ENCODE measurements around the gene CNTNAP2. TPM values are rescaled to one million over a fixed set of nuclear protein-coding genes. Genes with fewer than 3 reads are reported as not detected.

CNTNAP2 gene
- total RNA-seq, 1 donor from 2014 or later = not detected

DNA sequence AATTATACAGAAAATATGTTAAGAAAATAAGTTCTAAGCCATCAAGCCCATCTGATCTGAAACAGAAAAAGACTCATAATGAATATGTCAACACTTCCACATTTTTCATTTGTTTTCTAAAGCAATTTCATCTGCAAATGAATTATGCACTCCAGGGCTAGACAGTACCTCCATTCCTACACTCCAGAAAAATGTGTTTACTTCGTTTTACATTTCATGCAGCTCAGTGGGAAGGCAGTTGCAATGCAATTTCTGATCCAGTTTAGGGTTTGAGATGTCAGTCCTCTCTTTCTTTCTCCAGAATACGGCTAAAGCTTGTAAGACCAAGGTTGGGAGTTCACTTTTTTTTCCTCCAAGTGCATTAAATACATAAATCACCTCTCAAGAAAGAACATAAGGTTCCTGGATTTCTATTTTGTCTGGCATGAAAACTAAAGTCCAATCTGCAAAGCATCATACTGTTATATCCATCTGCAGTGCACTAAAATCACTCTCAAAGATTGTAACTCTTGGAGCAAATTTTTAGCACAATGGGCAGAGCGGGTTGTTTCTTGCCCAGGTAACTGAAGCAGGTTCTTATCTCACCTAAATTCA is 2125.2 kb downstream of the CNTNAP2 start:
- H3K27me3 Mint-ChIP-seq (ENCODE audit: insufficient read depth) = peaks cover 10% of the 10 kb centered on the region

DNA sequence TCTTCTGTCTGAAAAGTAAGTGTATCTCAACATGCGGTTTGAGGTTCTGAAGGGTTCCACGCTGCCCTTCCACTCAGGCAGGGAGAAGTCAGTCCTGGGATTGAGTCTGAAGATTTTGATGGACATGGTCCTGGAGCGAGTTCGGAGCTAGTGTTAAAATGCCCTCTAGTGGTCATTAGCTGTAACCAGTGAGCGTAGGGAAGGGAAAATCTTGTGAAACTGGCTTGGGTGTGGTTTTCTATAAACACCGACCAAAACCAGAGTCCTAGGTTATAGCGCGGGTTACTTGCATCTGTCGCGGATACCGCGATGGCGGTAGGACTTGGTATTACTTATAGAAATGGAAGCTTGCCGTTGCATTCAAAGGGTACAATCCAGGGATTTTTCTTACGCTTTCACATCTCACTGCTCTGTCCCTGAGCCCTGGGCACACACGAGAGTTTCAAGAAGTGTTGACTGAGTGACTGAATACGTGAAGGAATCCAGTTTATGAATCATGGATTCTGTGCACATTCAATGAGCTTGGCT is 2125.8 kb downstream of the CNTNAP2 start:
- H3K4me1 Mint-ChIP-seq (ENCODE audit: low read depth) = no peaks in the 10 kb centered on the region
- H3K9me3 Mint-ChIP-seq = no peaks in the 10 kb centered on the region
- H3K27me3 Mint-ChIP-seq (ENCODE audit: insufficient read depth) = peaks cover 10% of the 10 kb centered on the region
- no peak overlapping the region for H3K4me3 Mint-ChIP-seq
- H3K27ac Mint-ChIP-seq = no peak overlapping the region
- DNase-seq (ENCODE audit: low spot score) = no peak
- no peaks in the 10 kb centered on the region for H3K36me3 Mint-ChIP-seq (ENCODE audit: low read depth)
- intact Hi-C loops (cut with micrococcal nuclease) = no loop called here

More for the DNA sequence above, 2125.2 kb downstream of the CNTNAP2 start:
- intact Hi-C loops (cut with micrococcal nuclease) = no loop called here
- Mint-ChIP-seq H3K27ac (no peak overlapping the region), H3K9me3 (no peaks in the 10 kb centered on the region), H3K4me1 (ENCODE audit: low read depth) (no peaks in the 10 kb centered on the region), H3K36me3 (ENCODE audit: low read depth) (no peaks in the 10 kb centered on the region), H3K4me3 (no peak overlapping the region)
- DNase-seq (ENCODE audit: low spot score) = no peak

DNA sequence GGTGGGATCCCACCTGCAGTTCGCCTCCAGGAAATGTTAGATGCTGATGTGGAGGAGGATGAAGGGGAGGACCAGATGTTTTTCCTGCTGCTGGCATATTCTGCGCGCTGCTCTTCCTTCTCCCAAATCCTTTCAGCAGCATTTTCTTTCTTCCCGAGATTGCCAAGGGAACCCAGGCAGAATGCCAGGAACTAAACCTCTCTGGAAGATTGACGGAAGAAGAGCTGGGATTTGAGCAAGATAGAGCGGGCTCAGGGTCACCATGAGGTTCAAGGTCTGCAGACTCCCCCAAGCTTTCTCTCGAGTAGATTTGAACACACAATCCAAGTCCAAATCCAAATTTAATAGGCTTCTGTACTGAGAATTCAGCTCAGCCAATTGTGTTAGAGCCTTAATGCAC is 2128.8 kb downstream of the CNTNAP2 start:
- DNase-seq (ENCODE audit: low spot score) = no peak
- H3K4me1 Mint-ChIP-seq (ENCODE audit: low read depth) = no peaks in the 10 kb centered on the region
- H3K36me3 Mint-ChIP-seq (ENCODE audit: low read depth) = no peaks in the 10 kb centered on the region
- H3K27me3 Mint-ChIP-seq (ENCODE audit: insufficient read depth) = peaks cover 12% of the 10 kb centered on the region
- intact Hi-C loops (cut with micrococcal nuclease) = no loop called here
- no peaks in the 10 kb centered on the region for H3K9me3 Mint-ChIP-seq
- no peak overlapping the region for H3K27ac Mint-ChIP-seq
- H3K4me3 Mint-ChIP-seq = no peak overlapping the region

DNA sequence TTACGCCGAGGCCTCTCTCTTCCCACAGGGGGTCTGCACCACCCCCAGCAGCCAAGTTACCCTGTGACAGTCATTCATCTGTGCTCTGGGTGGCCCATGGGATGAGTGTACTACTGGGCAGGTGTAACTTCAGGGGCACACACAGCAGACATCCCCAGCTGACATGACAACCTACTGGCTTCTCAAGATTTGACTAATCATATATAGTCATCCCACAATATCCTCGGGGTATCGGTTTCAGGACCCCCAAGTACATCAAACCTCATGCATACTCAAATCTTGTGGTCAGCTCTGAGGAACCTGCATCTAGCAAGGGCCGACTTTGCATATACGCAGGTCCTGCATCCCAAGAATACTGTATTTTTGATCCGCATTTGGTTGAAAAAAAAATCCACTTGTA is 2137.0 kb downstream of the CNTNAP2 start:
- intact Hi-C loops (cut with micrococcal nuclease) = no loop called here

DNA sequence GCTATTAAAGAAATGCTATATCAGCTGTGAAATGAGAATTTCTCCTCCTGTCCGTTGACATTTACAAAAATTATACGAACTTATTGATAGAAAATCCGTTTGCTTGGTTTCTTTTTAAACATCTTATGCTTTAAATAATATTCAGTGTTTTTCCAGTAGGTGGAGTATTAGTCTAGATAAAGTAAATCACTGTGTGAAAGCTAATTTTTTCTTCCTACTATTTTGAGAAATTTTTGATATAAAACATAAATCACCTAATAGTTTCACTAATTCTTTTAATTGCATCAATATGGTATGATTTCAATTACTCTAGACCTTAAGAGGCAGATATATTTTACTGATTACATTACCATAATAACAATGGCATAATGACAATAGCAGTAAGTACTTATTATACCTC is 2138.7 kb downstream of the CNTNAP2 start:
- no peak overlapping the region for H3K4me3 Mint-ChIP-seq
- peaks cover 17% of the 10 kb centered on the region for H3K9me3 Mint-ChIP-seq
- no peaks in the 10 kb centered on the region for H3K27me3 Mint-ChIP-seq (ENCODE audit: insufficient read depth)
- H3K27ac Mint-ChIP-seq = no peak overlapping the region
- DNase-seq (ENCODE audit: low spot score) = no peak
- H3K4me1 Mint-ChIP-seq (ENCODE audit: low read depth) = no peaks in the 10 kb centered on the region
- H3K36me3 Mint-ChIP-seq (ENCODE audit: low read depth) = no peaks in the 10 kb centered on the region
- intact Hi-C loops (cut with micrococcal nuclease) = no loop called here

More for the DNA sequence above, 2137.0 kb downstream of the CNTNAP2 start:
- Mint-ChIP-seq H3K9me3 (peaks cover 17% of the 10 kb centered on the region), H3K27ac (no peak overlapping the region), H3K27me3 (ENCODE audit: insufficient read depth) (peaks cover 2% of the 10 kb centered on the region), H3K36me3 (ENCODE audit: low read depth) (no peaks in the 10 kb centered on the region), H3K4me3 (no peak overlapping the region), H3K4me1 (ENCODE audit: low read depth) (no peaks in the 10 kb centered on the region)
- no peak for DNase-seq (ENCODE audit: low spot score)

DNA sequence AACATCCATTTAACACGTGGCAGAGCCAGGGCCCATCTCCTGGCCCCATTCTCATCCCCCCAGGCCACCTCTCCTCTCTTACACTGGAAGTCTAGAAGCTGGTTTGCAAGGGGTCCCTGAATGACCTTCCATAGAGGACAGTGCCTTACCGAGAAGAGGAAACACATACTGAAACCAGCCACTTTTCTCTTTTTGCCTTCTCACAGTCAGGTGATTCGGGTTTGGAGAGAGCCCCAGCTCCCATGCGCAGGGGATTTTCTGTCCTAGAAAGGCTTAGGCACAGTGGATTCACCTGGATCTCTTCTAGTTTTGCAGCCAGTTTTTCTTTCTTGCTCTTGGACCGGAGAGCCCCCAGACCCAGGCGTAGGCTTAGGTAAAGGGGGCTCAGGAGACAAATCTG is 2139.8 kb downstream of the CNTNAP2 start:
- peaks cover 9% of the 10 kb centered on the region for H3K9me3 Mint-ChIP-seq
- H3K4me3 Mint-ChIP-seq = no peak overlapping the region
- no peak overlapping the region for H3K27ac Mint-ChIP-seq
- intact Hi-C loops (cut with micrococcal nuclease) = no loop called here
- H3K4me1 Mint-ChIP-seq (ENCODE audit: low read depth) = no peaks in the 10 kb centered on the region
- H3K27me3 Mint-ChIP-seq (ENCODE audit: insufficient read depth) = no peaks in the 10 kb centered on the region
- H3K36me3 Mint-ChIP-seq (ENCODE audit: low read depth) = no peaks in the 10 kb centered on the region
- no peak for DNase-seq (ENCODE audit: low spot score)

DNA sequence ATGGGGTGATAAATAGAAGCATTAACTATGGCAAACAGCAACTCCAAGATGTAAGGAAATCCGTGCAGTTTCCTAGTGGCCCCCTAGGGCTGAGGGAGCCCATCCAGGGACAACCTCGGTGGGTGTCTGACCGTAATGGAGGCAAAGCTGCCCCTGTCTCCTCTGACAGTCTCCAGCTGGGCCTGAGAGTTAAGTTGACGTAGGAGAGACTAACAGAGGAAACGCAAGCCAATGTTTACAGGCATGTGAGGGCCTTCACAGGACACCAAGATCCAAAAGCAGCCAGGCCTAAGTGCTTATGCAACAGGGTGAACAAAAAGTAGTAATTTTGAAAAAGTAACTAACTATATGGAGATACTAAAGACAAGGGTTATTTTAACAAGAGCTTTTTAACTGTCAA is 2144.0 kb downstream of the CNTNAP2 start:
- no peaks in the 10 kb centered on the region for H3K36me3 Mint-ChIP-seq (ENCODE audit: low read depth)

DNA sequence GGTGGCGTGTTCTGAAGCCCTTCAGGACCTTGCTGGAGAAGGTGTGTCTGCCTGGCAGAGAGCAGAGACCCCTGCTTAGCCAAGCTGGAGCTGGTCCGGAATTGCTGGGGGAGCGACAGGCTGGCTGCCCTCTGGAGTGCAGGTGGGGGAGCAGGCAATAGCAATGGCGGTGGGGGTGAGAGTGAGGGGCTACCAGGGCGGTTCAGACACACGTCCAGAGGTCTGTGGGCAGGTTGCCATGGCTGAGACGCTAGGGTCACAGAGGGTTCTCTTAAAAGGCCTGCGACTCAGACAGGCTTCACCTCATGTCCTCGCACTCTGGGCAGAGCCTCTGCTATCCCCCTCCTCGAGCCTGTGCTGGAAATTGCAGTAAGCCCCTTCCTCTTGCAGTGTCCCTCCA is 2144.9 kb downstream of the CNTNAP2 start:
- no peaks in the 10 kb centered on the region for H3K9me3 Mint-ChIP-seq
- no peak for DNase-seq (ENCODE audit: low spot score)
- H3K36me3 Mint-ChIP-seq (ENCODE audit: low read depth) = no peaks in the 10 kb centered on the region
- intact Hi-C loops (cut with micrococcal nuclease) = loop anchor here (10.0 kb wide), 1 partner anchor 803 kb away; no protein-coding TSS in a partner anchor
- H3K27ac Mint-ChIP-seq = no peak overlapping the region
- H3K4me1 Mint-ChIP-seq (ENCODE audit: low read depth) = peaks cover 8% of the 10 kb centered on the region
- H3K4me3 Mint-ChIP-seq = no peak overlapping the region
- peaks cover 7% of the 10 kb centered on the region for H3K27me3 Mint-ChIP-seq (ENCODE audit: insufficient read depth)

More for the DNA sequence above, 2144.0 kb downstream of the CNTNAP2 start:
- intact Hi-C loops (cut with micrococcal nuclease) = loop anchor here (10.0 kb wide), 1 partner anchor 804 kb away; no protein-coding TSS in a partner anchor
- H3K27ac Mint-ChIP-seq = no peak overlapping the region
- H3K4me1 Mint-ChIP-seq (ENCODE audit: low read depth) = peaks cover 8% of the 10 kb centered on the region
- DNase-seq (ENCODE audit: low spot score) = no peak
- no peaks in the 10 kb centered on the region for H3K9me3 Mint-ChIP-seq
- H3K4me3 Mint-ChIP-seq = no peak overlapping the region
- peaks cover 7% of the 10 kb centered on the region for H3K27me3 Mint-ChIP-seq (ENCODE audit: insufficient read depth)

DNA sequence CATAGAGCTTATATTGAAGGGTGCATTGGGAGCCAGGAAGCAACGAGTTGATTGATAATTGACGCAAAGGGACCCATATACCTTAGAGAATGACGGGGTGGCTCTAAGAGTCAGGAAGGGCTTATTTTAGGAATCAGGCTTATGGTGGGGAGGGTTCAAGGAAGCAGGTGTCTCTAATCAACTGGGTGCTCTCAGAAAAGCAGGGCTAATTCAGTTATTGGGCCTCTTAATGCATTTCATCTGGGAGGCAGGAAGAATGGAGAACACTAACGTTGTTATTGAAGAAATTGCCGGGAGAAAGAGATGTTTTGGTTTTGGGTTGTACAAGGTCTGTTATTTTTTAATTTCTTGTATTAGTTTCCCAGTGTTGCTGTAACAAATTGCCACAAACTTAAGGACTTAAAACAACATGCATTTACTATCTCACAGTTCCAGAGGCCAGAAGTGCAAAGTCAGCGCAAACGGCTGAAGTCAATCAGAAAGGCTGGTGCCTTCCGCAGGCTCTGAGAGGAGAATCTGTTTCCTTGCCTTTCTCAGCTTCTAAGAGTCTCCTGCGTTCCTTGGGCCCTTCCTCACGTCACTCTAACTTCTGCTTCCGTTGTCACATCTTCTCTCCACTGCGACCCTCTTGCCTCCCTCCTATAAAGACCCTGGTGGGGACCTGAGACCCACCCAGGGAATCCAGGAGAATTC is 2145.5 kb downstream of the CNTNAP2 start:
- DNase-seq (ENCODE audit: low spot score) = no peak
- H3K27me3 Mint-ChIP-seq (ENCODE audit: insufficient read depth) = peaks cover 7% of the 10 kb centered on the region
- H3K9me3 Mint-ChIP-seq = no peaks in the 10 kb centered on the region
- no peaks in the 10 kb centered on the region for H3K36me3 Mint-ChIP-seq (ENCODE audit: low read depth)
- intact Hi-C loops (cut with micrococcal nuclease) = loop anchor here (1.0 to 10.0 kb wide), 2 partner anchors 265 to 803 kb away; no protein-coding TSS in a partner anchor
- H3K4me1 Mint-ChIP-seq (ENCODE audit: low read depth) = peaks cover 8% of the 10 kb centered on the region
- H3K27ac Mint-ChIP-seq = no peak overlapping the region
- no peak overlapping the region for H3K4me3 Mint-ChIP-seq

DNA sequence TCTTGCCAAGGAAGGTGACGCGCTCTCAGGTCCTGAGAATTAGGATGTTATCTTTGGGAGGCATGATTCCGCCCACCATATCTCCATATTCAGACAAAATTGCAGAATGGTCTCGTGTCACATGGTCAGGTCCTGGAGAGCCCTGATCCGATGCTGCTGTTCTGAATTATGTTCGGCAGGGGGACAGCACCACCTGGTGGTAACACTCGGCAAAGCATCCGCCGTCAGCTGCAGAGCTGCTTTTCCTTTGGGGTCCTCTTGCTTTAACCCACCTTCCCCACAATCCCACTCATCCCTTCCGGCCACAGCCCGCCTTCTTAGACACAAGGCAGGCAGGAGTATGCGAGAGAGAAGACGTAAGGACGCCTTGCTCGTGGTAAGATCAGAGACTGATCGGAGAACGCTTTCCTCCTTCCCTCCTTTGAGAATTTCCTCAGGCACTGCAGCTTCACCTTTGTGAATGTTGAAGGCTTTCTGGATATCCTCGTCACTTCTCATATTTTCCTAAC is 2146.2 kb downstream of the CNTNAP2 start:
- no peaks in the 10 kb centered on the region for H3K9me3 Mint-ChIP-seq
- H3K4me1 Mint-ChIP-seq (ENCODE audit: low read depth) = peaks cover 8% of the 10 kb centered on the region
- H3K36me3 Mint-ChIP-seq (ENCODE audit: low read depth) = no peaks in the 10 kb centered on the region
- peak; percentile 22 for DNase-seq (ENCODE audit: low spot score)
- intact Hi-C loops (cut with micrococcal nuclease) = loop anchor here (1.0 to 10.0 kb wide), 2 partner anchors 265 to 802 kb away; no protein-coding TSS in a partner anchor
- H3K4me3 Mint-ChIP-seq = peak overlapping the region; percentile 30
- H3K27ac Mint-ChIP-seq = no peak overlapping the region
- H3K27me3 Mint-ChIP-seq (ENCODE audit: insufficient read depth) = peaks cover 7% of the 10 kb centered on the region

DNA sequence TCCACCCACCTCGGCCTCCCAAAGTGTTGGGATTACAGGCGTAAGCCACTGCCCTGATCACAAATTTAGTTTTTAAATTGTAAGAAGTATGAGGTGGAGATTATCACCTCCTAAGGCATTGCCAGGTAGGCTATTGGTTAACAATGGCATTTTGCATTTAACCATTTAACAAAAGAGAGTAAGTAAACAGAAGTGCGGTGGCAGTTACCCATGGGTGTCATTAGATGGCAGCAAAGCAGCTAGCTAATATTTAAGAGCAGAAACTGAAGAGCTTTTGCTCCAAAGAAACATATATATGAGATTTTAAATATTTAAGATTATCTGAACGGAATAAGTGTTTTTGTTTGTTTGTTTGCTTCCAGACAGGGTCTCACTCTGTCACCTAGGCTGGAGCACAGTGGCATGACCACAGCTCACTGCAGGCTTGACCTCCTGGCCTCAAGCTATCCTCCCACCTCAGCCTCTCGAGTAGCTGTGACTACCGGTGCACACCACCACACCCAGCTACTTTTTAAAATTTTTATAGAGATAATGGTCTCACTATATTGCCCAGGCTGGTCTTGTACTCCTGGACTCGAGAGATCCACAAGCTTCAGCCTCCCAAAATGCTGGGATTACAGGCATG is 2148.4 kb downstream of the CNTNAP2 start:
- DNase-seq (ENCODE audit: low spot score) = no peak
- H3K4me3 Mint-ChIP-seq = no peak overlapping the region
- no peaks in the 10 kb centered on the region for H3K36me3 Mint-ChIP-seq (ENCODE audit: low read depth)
- no peak overlapping the region for H3K27ac Mint-ChIP-seq
- H3K27me3 Mint-ChIP-seq (ENCODE audit: insufficient read depth) = peaks cover 7% of the 10 kb centered on the region
- no peaks in the 10 kb centered on the region for H3K9me3 Mint-ChIP-seq
- peaks cover 8% of the 10 kb centered on the region for H3K4me1 Mint-ChIP-seq (ENCODE audit: low read depth)
- intact Hi-C loops (cut with micrococcal nuclease) = loop anchor here (2.0 to 10.0 kb wide), 2 partner anchors 698 to 800 kb away; no protein-coding TSS in a partner anchor

DNA sequence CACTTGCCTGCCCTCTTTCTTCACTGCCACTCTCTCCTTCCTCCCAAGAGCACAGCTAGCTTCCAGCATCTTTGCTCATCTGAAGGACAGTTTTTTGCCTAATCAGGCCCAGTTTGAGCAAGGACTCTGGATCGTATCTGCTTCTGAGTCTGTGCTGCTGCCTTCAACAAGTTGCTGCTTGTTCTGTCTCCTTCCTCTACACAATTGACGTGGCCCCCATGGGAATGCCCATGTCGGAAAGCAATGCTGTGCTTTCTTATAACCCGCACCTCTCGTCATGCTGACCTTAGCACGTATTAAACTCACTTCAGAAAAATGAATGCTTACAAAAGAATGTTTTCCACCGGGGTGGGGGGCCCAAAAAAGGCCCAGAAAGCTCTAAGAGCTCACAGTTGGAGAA is 2149.3 kb downstream of the CNTNAP2 start:
- H3K36me3 Mint-ChIP-seq (ENCODE audit: low read depth) = no peaks in the 10 kb centered on the region
- H3K9me3 Mint-ChIP-seq = no peaks in the 10 kb centered on the region
- H3K27ac Mint-ChIP-seq = no peak overlapping the region
- peaks cover 8% of the 10 kb centered on the region for H3K4me1 Mint-ChIP-seq (ENCODE audit: low read depth)
- H3K4me3 Mint-ChIP-seq = no peak overlapping the region
- peaks cover 7% of the 10 kb centered on the region for H3K27me3 Mint-ChIP-seq (ENCODE audit: insufficient read depth)
- intact Hi-C loops (cut with micrococcal nuclease) = loop anchor here (2.0 to 10.0 kb wide), 2 partner anchors 697 to 799 kb away; no protein-coding TSS in a partner anchor
- no peak for DNase-seq (ENCODE audit: low spot score)
